HepG2 (cell line): Measurements from ENCODE around the gene ANG. TPM values are rescaled to one million over a fixed set of nuclear protein-coding genes. Genes with fewer than 3 reads are reported as not detected.

Experiments used
- BCL3 ChIP-seq: sonication (generic); formaldehyde crosslinking; IDR thresholded peaks from 2 replicates; pipeline ENCODE4 v1.5.1; 2020; ENCODE audit warnings: mild to moderate bottlenecking, missing genetic modification reagents, moderate library complexity
- FOXK1 ChIP-seq: sonication (generic); formaldehyde crosslinking; IDR thresholded peaks from 2 replicates; pipeline ENCODE4 v1.4.0; 2020; ENCODE audit warnings: low read depth, missing genetic modification reagents, borderline replicate concordance
- HNF4A ChIP-seq: sonication (generic); formaldehyde crosslinking; IDR thresholded peaks from 2 replicates; pipeline ENCODE4 v1.4.0; 2020; ENCODE audit warnings: missing genetic modification reagents
- KMT2B ChIP-seq: IDR thresholded peaks from 2 replicates; pipeline ENCODE4 v1.6.1; 2016; ENCODE audit warnings: missing genetic modification reagents, missing compliant biosample characterization
- PHF8 ChIP-seq: sonication (generic); formaldehyde crosslinking; IDR thresholded peaks from 2 replicates; pipeline ENCODE4 v1.5.0; 2020; ENCODE audit warnings: missing genetic modification reagents
- POGZ ChIP-seq: sonication (generic); formaldehyde crosslinking; IDR thresholded peaks from 2 replicates; pipeline ENCODE4 v1.4.0; 2020; ENCODE audit warnings: mild to moderate bottlenecking, missing genetic modification reagents
- PRDM15 ChIP-seq: sonication (generic); formaldehyde crosslinking; IDR thresholded peaks from 2 replicates; pipeline ENCODE4 v1.4.0; 2020; ENCODE audit warnings: missing genetic modification reagents
- SPEN ChIP-seq: sonication (generic); formaldehyde crosslinking; IDR thresholded peaks from 2 replicates; pipeline ENCODE4 v1.5.1; 2020; ENCODE audit warnings: low read depth, mild to moderate bottlenecking, missing genetic modification reagents
- U2AF1 ChIP-seq: fragments of 200-400 bp; formaldehyde crosslinking; optimal IDR thresholded peaks from 2 replicates; pipeline ENCODE3; 2017; ENCODE audit warnings: mild to moderate bottlenecking, low read depth, low read length
- USF2 ChIP-seq, 2 experiments: sonication (generic) in 1 of 2; formaldehyde crosslinking in 1 of 2; IDR thresholded peaks; 2 replicates each; pipeline versions ENCODE4 v1.5.1 to v1.6.1; 2011 to 2020; ENCODE audit warnings: borderline replicate concordance in 1 of 2, low read depth in 1 of 2, low read length in 1 of 2, mild to moderate bottlenecking in 1 of 2, missing genetic modification reagents in 1 of 2, moderate library complexity in 1 of 2
- ZNF317 ChIP-seq: sonication (generic); formaldehyde crosslinking; IDR thresholded peaks from 2 replicates; pipeline ENCODE4 v1.5.0; 2020; ENCODE audit warnings: mild to moderate bottlenecking, missing genetic modification reagents
- ZNF331 ChIP-seq: sonication (generic); formaldehyde crosslinking; IDR thresholded peaks from 2 replicates; pipeline ENCODE4 v1.4.0; 2020; ENCODE audit warnings: missing genetic modification reagents
- polyA plus RNA-seq, 8 experiments: library from polyadenylated mRNA; depleted of rRNA in 3 of 8; stranded (reverse) in 7 of 8; unstranded in 1 of 8; fragments of >200 nt; fragmentation: Illumina TruSeq in 4 of 8; extraction: Trizol in 4 of 8; gene quantifications; 2 replicates each; pipeline versions ENCODE4 v1.2.1 to v1.2.3, GENCODE V29; 2011 to 2016; ENCODE audit warnings: low read depth in 4 of 8, missing spikeins in 1 of 8, mixed read lengths in 1 of 8; ENCODE audit not compliant: insufficient read depth in 1 of 8
- total RNA-seq, 5 experiments: library from RNA; depleted of rRNA; stranded (reverse); fragments of >200 nt; fragmentation: Illumina TruSeq; extraction: Trizol; gene quantifications; 2 replicates each; pipeline ENCODE4 v1.2.3, GENCODE V29; 2016; ENCODE audit warnings: low read depth in 1 of 5
- TF ChIP-seq, protein P1 (sequence below): IDR thresholded peaks from 2 replicates; pipeline ENCODE4 v1.6.1; 2016; ENCODE audit warnings: missing biosample characterization, missing genetic modification reagents, low read depth
- TF ChIP-seq, protein P2 (sequence below): sonication (generic); formaldehyde crosslinking; IDR thresholded peaks from 2 replicates; pipeline ENCODE4 v1.4.0; 2020; ENCODE audit warnings: missing genetic modification reagents, borderline replicate concordance

Gene ANG
- total and polyA plus RNA-seq, 2 of the 13 experiments (the other 11 are each of a cell fraction or from before 2014, with no cell fraction given) = 83.6 to 401 TPM

GRCh38 chr14:20686386-20687143, 2.0 kb upstream of the ANG start (continued):
- TF ChIP-seq FOXK1 (CRISPR knock-in tag) (peak; percentile 89; the same call in 1 of the 2 replicates), HNF4A (CRISPR knock-in tag) (peak; percentile 99), KMT2B (CRISPR knock-in tag) (0 out of 2 replicates have a peak, but pooled peaks have one; percentile 35), POGZ (CRISPR knock-in tag) (peak; percentile 10; the same call in 1 of the 2 replicates), PRDM15 (CRISPR knock-in tag) (0 out of 2 replicates have a peak, but pooled peaks have one; percentile 38), ZNF331 (peak; percentile 84), USF2 (IDR thresholded peaks at IDR 0.05; ENCODE audit: low read depth, low read length) (0 out of 2 replicates have a peak, but pooled peaks have one; percentile 28), USF2 (CRISPR knock-in tag; IDR thresholded peaks at IDR 0.05; ENCODE audit: borderline replicate concordance) (peak; percentile 54; the same call in 1 of the 2 replicates), U2AF1 (no peak), ZNF317 (CRISPR knock-in tag) (peak; percentile 44; the same call in 1 of the 2 replicates), BCL3 (CRISPR knock-in tag) (no peak), SPEN (CRISPR knock-in tag) (no peak), PHF8 (CRISPR knock-in tag) (peak; percentile 30; the same call in 1 of the 2 replicates)
- TF ChIP-seq, protein P1, sequence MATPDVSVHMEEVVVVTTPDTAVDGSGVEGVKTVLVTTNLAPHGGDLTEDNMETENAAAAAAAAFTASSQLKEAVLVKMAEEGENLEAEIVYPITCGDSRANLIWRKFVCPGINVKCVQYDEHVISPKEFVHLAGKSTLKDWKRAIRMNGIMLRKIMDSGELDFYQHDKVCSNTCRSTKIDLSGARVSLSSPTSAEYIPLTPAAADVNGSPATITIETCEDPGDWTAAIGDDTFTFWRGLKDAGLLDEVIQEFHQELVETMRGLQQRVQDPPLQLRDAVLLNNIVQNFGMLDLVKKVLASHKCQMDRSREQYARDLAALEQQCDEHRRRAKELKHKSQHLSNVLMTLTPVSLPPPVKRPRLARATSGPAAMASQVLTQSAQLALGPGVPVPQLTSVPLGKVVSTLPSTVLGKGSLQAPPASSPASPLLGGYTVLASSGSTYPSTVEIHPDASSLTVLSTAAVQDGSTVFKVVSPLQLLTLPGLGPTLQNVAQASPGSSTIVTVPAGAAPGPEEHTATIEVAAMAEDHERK (CRISPR knock-in tag) = no peak
- TF ChIP-seq, protein P2, sequence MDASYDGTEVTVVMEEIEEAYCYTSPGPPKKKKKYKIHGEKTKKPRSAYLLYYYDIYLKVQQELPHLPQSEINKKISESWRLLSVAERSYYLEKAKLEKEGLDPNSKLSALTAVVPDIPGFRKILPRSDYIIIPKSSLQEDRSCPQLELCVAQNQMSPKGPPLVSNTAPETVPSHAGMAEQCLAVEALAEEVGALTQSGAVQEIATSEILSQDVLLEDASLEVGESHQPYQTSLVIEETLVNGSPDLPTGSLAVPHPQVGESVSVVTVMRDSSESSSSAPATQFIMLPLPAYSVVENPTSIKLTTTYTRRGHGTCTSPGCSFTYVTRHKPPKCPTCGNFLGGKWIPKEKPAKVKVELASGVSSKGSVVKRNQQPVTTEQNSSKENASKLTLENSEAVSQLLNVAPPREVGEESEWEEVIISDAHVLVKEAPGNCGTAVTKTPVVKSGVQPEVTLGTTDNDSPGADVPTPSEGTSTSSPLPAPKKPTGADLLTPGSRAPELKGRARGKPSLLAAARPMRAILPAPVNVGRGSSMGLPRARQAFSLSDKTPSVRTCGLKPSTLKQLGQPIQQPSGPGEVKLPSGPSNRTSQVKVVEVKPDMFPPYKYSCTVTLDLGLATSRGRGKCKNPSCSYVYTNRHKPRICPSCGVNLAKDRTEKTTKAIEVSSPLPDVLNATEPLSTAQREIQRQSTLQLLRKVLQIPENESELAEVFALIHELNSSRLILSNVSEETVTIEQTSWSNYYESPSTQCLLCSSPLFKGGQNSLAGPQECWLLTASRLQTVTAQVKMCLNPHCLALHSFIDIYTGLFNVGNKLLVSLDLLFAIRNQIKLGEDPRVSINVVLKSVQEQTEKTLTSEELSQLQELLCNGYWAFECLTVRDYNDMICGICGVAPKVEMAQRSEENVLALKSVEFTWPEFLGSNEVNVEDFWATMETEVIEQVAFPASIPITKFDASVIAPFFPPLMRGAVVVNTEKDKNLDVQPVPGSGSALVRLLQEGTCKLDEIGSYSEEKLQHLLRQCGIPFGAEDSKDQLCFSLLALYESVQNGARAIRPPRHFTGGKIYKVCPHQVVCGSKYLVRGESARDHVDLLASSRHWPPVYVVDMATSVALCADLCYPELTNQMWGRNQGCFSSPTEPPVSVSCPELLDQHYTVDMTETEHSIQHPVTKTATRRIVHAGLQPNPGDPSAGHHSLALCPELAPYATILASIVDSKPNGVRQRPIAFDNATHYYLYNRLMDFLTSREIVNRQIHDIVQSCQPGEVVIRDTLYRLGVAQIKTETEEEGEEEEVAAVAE (CRISPR knock-in tag) = 0 out of 2 replicates have a peak, but pooled peaks have one; percentile 85
